Measurements from ENCODE around the gene CHTF18. TPM values are rescaled to one million over a fixed set of nuclear protein-coding genes. Genes with fewer than 3 reads are reported as not detected.

Gene CHTF18
- total and polyA plus RNA-seq, 2 of the 4 experiments (the other 2 are of a cell fraction), result 3.2 to 21.4 TPM

DNA sequence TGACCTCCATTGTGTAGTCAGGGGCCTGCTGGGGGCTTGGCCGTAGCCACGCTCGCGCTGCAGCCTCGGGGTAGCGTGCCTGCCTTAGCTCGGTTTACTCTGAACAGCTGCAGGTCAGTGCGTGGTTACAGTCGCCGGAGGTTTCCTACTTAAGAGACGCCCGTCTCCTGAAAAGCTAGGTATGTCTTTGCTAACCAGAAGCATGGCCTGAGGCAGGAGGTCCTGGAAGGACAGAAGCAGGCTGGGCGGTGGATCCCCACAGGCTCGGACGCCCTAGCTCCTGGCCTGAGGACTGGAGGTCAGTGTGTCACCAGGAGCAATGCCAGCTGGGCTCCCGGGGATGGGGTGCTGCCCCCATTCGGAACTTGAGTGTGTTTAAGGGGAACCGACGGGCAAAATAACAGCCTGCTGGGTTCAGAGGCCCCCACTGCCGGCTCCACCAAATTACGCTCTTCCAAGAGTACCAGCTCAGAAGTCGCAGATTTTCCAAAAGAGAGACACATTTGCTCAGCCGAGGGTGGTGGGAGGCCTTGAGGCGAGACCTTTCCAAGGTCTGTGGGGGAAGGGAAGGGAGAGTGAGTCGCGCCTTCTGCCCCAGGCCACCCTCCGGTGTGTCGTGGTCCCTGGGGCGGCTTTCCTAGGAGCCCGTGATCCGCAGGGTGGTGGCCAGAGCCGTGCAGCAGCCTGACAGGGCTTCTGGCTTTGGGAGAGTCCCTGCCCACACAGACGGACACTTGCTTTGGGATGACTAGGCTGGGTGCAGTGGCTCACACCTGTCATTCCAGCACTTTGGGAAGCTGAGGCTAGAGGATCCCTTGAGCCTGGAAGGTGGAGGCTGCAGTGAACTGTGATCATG, 16.0 kb downstream of the CHTF18 start:
- no peak overlapping the region for H3K18ac ChIP-seq (ENCODE audit: low read depth, low read length)
- H3K4me1 ChIP-seq (ENCODE audit: control insufficient read depth, insufficient read depth, low read length), result peaks cover 3% of the 10 kb centered on the region; the same call in 1 of the 2 replicates
- H2AK9ac ChIP-seq (replicated peaks; ENCODE audit: low read depth, low read length, poor library complexity), result no peak overlapping the region
- WGBS, 2 experiments (ENCODE audit: extremely low coverage in 2 of 2, insufficient read length in 1 of 2), result 67% methylated on average over 11 of the region's 33 CpGs; no CpG with 5 or more reads in 1 of the 2 experiments
- no peak overlapping the region for H3K4ac ChIP-seq (ENCODE audit: low read depth, low read length)
- H4K20me1 ChIP-seq (ENCODE audit: insufficient read depth, low read length), result no peaks in the 10 kb centered on the region
- H3K79me1 ChIP-seq (ENCODE audit: low read depth in 1 of 2, low read length in 2 of 2), result peaks cover 4 to 12% of the 10 kb centered on the region in 2 experiments; a peak in 3 of 4 replicates
- no peak overlapping the region for H3K9ac ChIP-seq (ENCODE audit: low read depth, low read length)
- BruUV-seq (replicated peaks), result no TSS peak
- no peak overlapping the region for H3K27ac ChIP-seq (ENCODE audit: insufficient read depth, low read length)
- no peak overlapping the region for H2AK5ac ChIP-seq (ENCODE audit: low read depth, low read length)
- ChIA-PET CTCF (no interaction called here), POLR2A (ENCODE audit: unreplicated experiment) (no interaction called here)
- 0 out of 2 replicates have a peak, but pooled peaks cover 3% of the 10 kb centered on the region for H3K9me1 ChIP-seq (ENCODE audit: insufficient read depth, low read length)
- H4K8ac ChIP-seq (ENCODE audit: low read depth in 2 of 2, low read length in 2 of 2), result no peak overlapping the region
- no peak overlapping the region for H2AFZ ChIP-seq (replicated peaks; ENCODE audit: low read length, poor library complexity)
- dilution Hi-C loops (cut with HindIII; ENCODE audit: low sequenced_read_pairs, unreplicated experiment), result no loop called here
- H3K14ac ChIP-seq (replicated peaks; ENCODE audit: low read depth, low read length), result no peak overlapping the region
- no peak overlapping the region for H2BK120ac ChIP-seq (ENCODE audit: low read depth, low read length)
- H3K36me3 ChIP-seq (ENCODE audit: control insufficient read depth, insufficient read depth, low read length), result no peaks in the 10 kb centered on the region
- no peak overlapping the region for H3K4me2 ChIP-seq (ENCODE audit: low read depth, low read length)
- no peak overlapping the region for H4K5ac ChIP-seq (ENCODE audit: low read depth, low read length)
- no peak overlapping the region for H3K23ac ChIP-seq (ENCODE audit: low read depth, low read length)
- no peak overlapping the region for H2BK20ac ChIP-seq (ENCODE audit: low read depth, low read length)
- H3K56ac ChIP-seq (ENCODE audit: extremely low read depth, insufficient read depth, low read length), result no peak overlapping the region
- no peak for DNase-seq
- no peak overlapping the region for H3K4me3 ChIP-seq (ENCODE audit: insufficient read depth, low read depth, low read length)
- H3K9me3 ChIP-seq (ENCODE audit: control insufficient read depth, insufficient read depth, low read length), result no peaks in the 10 kb centered on the region
- in situ Hi-C loops (cut with MboI; ENCODE audit: low sequenced_read_pairs), result loop anchor here (25.0 kb wide), 1 partner anchor 408 kb away; no protein-coding TSS in a partner anchor
- H4K91ac ChIP-seq (ENCODE audit: insufficient read depth, low read depth, low read length), result no peak overlapping the region
- intact Hi-C loops (cut with micrococcal nuclease), result no loop called here
- H2BK15ac ChIP-seq (ENCODE audit: low read depth, low read length), result no peak overlapping the region
- no peak overlapping the region for H2BK5ac ChIP-seq (ENCODE audit: low read depth, low read length, poor library complexity, severe bottlenecking)
- ATAC-seq (ENCODE audit: low read depth), result no peak
- H3K27me3 ChIP-seq (ENCODE audit: control insufficient read depth, insufficient read depth, low read length), result peaks cover 15% of the 10 kb centered on the region
- TF ChIP-seq RCOR1 (IDR thresholded peaks at IDR 0.05; ENCODE audit: insufficient replicate concordance, low read length), result no peak
- no peak for TF ChIP-seq BHLHE40 (IDR thresholded peaks at IDR 0.05; ENCODE audit: low read depth, low read length)
- TF ChIP-seq, protein P1, sequence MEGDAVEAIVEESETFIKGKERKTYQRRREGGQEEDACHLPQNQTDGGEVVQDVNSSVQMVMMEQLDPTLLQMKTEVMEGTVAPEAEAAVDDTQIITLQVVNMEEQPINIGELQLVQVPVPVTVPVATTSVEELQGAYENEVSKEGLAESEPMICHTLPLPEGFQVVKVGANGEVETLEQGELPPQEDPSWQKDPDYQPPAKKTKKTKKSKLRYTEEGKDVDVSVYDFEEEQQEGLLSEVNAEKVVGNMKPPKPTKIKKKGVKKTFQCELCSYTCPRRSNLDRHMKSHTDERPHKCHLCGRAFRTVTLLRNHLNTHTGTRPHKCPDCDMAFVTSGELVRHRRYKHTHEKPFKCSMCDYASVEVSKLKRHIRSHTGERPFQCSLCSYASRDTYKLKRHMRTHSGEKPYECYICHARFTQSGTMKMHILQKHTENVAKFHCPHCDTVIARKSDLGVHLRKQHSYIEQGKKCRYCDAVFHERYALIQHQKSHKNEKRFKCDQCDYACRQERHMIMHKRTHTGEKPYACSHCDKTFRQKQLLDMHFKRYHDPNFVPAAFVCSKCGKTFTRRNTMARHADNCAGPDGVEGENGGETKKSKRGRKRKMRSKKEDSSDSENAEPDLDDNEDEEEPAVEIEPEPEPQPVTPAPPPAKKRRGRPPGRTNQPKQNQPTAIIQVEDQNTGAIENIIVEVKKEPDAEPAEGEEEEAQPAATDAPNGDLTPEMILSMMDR (conservative IDR thresholded peaks at IDR 0.05; ENCODE audit: low read depth, low read length), result no peak
- no peak for TF ChIP-seq FOS (IDR thresholded peaks at IDR 0.05; ENCODE audit: low read depth, low read length)
- no peak for TF ChIP-seq RFX5 (IDR thresholded peaks at IDR 0.05; ENCODE audit: low read depth, low read length)
- TF ChIP-seq, protein P2, sequence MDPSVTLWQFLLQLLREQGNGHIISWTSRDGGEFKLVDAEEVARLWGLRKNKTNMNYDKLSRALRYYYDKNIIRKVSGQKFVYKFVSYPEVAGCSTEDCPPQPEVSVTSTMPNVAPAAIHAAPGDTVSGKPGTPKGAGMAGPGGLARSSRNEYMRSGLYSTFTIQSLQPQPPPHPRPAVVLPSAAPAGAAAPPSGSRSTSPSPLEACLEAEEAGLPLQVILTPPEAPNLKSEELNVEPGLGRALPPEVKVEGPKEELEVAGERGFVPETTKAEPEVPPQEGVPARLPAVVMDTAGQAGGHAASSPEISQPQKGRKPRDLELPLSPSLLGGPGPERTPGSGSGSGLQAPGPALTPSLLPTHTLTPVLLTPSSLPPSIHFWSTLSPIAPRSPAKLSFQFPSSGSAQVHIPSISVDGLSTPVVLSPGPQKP (IDR thresholded peaks at IDR 0.05; ENCODE audit: borderline replicate concordance, low read depth, low read length), result no peak
- TF ChIP-seq POLR2A (IDR thresholded peaks at IDR 0.05; ENCODE audit: low read depth, low read length), result no peak
- TF ChIP-seq CHD1 (IDR thresholded peaks at IDR 0.05; ENCODE audit: low read depth, low read length), result no peak
- TF ChIP-seq RAD21 (IDR thresholded peaks at IDR 0.05; ENCODE audit: low read length), result no peak
- no peak for TF ChIP-seq MXI1 (IDR thresholded peaks at IDR 0.05; ENCODE audit: borderline replicate concordance, low read depth, low read length)
- TF ChIP-seq SMC3 (IDR thresholded peaks at IDR 0.05; ENCODE audit: low read depth, low read length), result no peak
- TF ChIP-seq USF2 (IDR thresholded peaks at IDR 0.05; ENCODE audit: low read depth, low read length), result no peak
- no peak for TF ChIP-seq NFE2L2 (IDR thresholded peaks at IDR 0.05; ENCODE audit: low read depth, low read length)
- no peak for TF ChIP-seq MAFK (IDR thresholded peaks at IDR 0.05; ENCODE audit: low read depth, low read length)
- no peak for TF ChIP-seq MAZ (IDR thresholded peaks at IDR 0.05; ENCODE audit: borderline replicate concordance, low read depth, low read length)
